ENCODE measurements around the gene CELF2.

DNA sequence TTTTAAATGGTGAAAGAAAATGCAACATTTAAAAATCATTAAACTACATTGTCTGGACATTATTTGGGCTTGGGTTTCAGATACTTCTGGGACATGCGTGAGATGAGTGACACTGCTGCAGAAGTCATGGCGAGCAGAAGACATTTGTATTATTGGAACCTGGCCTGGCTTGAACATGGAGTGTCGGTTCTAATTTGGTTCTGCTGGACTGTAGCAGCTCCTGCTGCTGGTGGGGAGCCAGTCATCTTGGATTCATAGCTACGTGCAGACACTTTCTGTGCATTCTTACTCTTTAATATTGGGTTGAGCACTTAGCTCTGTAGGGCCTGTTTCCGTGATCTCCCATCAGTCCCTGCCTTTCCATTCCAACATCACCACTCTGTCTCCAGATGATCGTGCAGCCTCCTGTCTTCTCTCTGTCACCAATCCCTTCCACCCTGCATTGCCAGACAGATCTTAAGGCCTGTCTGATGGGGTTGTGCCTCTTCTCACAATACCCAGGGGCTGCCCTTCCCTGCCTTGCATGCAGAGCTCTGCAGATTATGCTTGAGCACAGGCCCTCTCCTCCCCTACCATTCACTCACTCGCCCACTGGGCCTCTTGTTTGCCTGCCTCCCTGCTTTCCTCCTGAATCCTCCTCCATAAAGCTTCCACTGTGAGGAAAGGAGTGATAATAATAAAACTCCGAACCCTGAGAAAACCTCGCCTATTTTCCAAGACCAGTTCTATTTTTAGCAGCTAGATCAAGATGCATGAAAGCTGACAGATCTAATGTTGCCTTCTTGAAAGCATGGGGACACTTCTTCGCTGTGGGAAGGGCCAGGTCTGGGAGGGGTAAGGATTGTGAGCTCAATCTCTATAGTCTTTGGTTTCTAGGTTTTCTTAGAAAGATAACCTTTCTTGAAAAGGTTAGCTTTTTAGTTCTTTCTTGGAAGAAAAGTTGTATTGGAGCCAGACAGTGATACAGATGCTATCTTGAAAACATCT lies 32.9 kb downstream of the CELF2 start:
- TF ChIP-seq CTCF (IDR thresholded peaks at IDR 0.05), result no peak
- no peak for TF ChIP-seq EZH2phosphoT487 (IDR thresholded peaks at IDR 0.05)
